Activated naive CD4-positive, alpha-beta T cell treated with anti-CD3 and anti-CD28 coated beads, Interleukin-2, amount 50 U/mL, for 72 hours (primary cell): Measurements from ENCODE around the gene AKR7A2. TPM values are rescaled to one million over a fixed set of nuclear protein-coding genes. Genes with fewer than 3 reads are reported as not detected.
"Not testable (repeated sequence)": the region's sequence is repeated elsewhere in the genome, so short reads cannot be mapped to it uniquely, and the experiment has no call there.

Experiments
- ATAC-seq, 2 donors: fragments of 150-1000 bp; cut with Tn5 transposase; 2 replicates each; pipeline ENCODE4 v1.10.0; 2021; ENCODE audit warnings: mild to moderate bottlenecking in 2 of 2, moderate library complexity in 2 of 2
- DNase-seq, 2 donors: peaks; one replicate each; pipeline ENCODE4 v3.0.0; 2021 to 2022; ENCODE audit warnings: low spot score in 2 of 2
- H3K27ac Mint-ChIP-seq, 2 donors: one replicate each; pipeline ENCODE4 v1.8.0; 2022; ENCODE audit warnings: mild to moderate bottlenecking in 2 of 2, mixed read lengths in 2 of 2
- H3K36me3 Mint-ChIP-seq, 2 donors: one replicate each; pipeline ENCODE4 v1.8.0; 2022; ENCODE audit warnings: mixed read lengths in 2 of 2
- H3K9me3 Mint-ChIP-seq, 2 donors: one replicate each; pipeline ENCODE4 v1.8.0; 2022; ENCODE audit warnings: mixed read lengths in 2 of 2
- total RNA-seq, 2 donors: library from RNA; stranded (reverse); gene quantifications; one replicate each; pipeline ENCODE4 v1.2.3, GENCODE V29; 2022

Gene AKR7A2
- total RNA-seq, 2 donors from 2014 or later = 42.9 to 50.2 TPM

DNA sequence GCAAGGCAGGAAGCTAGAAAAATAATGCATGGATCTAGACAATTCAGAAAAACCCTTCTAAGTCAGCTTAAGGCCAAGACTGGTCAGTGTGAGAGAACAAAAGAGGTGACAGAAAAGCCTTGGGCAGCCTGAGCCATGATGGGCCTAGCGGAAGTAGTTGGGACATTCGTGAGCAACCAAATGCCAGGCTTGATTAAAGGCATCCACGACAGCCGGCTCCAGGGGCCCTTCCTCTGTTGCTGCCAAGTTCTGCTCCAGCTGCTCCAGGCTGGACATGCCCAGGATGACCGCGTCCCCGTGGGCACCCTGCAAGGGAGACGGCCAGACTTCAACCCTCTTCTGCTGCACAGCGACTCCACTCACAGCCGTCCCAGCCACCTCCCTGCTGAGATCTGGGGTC lies 7.9 kb downstream of the AKR7A2 start:
- H3K27ac Mint-ChIP-seq = peak overlapping the region in 1 of 2 donors; percentile 31
- H3K36me3 Mint-ChIP-seq = peaks cover 13 to 16% of the 10 kb centered on the region in 2 donors
- DNase-seq, ATAC-seq, H3K9me3 Mint-ChIP-seq: not testable (repeated sequence)

DNA sequence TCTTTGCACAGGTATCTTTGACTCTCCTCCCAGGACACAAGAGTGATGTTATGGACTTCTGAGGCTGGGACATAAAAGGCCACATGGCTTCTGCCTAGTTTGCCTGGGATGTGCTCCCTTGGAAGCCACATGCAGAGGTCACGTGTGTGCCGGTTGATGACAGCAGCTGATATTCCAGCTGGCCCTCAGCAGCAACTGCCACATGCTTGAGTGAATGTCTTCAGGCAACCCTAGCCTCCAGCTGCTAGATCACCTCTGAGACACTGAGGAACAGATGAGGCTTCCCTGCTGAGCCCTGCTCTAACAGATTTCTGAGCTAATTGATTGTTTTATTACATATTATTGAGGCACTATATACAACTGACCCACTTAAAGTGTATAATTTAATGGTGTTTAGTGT lies 11.7 kb downstream of the AKR7A2 start:
- H3K36me3 Mint-ChIP-seq = peaks cover 24 to 25% of the 10 kb centered on the region in 2 donors
- peaks cover 9 to 15% of the 10 kb centered on the region in 2 donors for H3K9me3 Mint-ChIP-seq
- no peak for DNase-seq
- no peak overlapping the region for H3K27ac Mint-ChIP-seq
- no peak for ATAC-seq

DNA sequence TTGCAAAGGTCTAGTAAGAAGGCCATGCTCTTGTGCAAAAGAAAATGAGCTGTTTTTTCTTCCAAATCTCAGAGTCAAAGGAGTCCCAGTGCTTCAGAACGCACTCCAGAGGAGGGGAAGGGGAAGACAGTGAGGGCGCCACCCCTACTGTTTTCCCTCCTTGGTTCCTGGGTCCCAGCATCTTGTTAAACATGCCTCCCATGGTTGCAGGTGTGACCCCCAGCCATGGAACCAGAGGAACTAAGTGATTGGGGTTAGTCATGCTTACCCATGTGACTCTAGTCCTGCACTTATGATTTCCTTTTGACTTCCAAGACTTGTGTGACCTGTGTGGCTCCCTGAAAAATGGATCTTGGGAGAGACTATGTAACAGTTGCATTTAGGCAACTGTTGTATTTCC lies 17.3 kb downstream of the AKR7A2 start:
- H3K36me3 Mint-ChIP-seq = peaks cover 33 to 43% of the 10 kb centered on the region in 2 donors
- ATAC-seq (no peak), DNase-seq (no peak)
- no peak overlapping the region for H3K27ac Mint-ChIP-seq
- peaks cover 18 to 34% of the 10 kb centered on the region in 2 donors for H3K9me3 Mint-ChIP-seq

DNA sequence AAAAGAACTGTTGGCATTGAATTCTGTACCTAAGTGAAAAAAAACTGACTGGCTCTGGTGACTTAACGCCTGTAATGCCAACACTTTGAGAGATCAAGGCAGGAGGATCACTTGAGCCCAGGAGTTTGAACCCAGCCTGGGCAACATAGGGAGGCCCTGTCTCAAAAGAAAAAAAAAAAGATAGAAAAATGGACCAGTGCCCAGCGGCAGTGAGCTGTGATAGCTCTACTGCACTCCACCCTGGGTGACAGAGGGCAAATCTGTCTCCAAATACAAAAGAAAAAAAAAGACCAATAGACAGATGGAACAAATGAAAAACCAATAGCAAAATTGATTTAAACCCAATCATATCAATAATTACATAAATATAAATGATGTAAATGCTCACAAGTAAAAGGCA lies 22.7 kb downstream of the AKR7A2 start:
- peaks cover 11 to 23% of the 10 kb centered on the region in 2 donors for H3K36me3 Mint-ChIP-seq
- DNase-seq (no peak), ATAC-seq (no peak)
- peaks cover 2 to 11% of the 10 kb centered on the region in 2 donors for H3K9me3 Mint-ChIP-seq
- H3K27ac Mint-ChIP-seq = no peak overlapping the region

DNA sequence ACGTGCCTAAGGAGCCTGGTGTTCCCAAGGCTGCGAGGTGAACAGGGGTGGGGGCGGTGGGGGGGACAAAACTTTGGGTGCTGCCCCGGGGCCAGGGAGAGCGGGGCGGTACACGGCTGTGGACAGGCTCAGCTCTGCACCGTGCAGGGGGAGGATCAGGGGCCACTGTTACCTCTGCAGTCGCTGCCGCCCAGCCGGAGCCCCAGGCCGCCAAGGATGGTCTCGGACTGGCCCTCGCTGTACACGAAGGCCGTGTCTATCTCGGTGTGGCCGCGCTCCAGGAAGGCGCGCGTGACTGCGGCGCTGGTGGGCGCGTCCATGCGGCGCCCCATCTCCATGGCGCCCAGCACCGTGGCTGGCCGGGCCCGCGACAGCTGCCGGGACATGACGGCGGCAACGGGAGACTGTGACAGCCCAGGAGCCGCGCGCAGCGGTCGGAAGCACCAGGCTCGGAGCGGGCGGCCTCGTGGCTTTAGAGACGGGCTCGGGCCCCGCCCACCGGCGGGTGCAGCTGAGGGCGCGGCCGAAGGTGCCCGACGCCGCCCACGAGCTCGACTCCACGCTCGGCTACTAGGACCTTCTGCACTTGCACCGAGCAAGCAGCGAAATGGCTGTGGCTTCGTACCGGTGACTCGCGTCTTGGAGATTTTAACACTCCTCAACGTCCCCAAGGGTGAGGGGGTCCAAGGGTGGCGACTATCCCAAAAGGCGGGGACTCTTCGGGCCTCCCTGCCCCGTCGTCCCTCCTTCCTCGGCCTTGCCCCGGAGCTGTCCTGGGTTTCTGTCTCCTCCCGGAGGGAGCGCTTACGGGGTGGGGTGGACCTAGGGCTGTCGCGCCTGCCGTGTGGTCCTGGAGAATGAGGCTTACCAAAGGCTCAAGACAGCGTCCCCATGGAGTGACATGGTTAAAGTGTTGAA lies 23.4 kb downstream of the AKR7A2 start, which contains the start of gene AKR7A3:
Gene AKR7A3 (minus strand): TSS at position 447 of the 918 bp plus-strand sequence. CDS start 61 bp downstream, at position 386.
- ATAC-seq (peak; percentile 95), DNase-seq (peak in 1 of 2 donors; percentile 64)
- not testable (repeated sequence) for H3K27ac Mint-ChIP-seq, H3K9me3 Mint-ChIP-seq
- H3K36me3 Mint-ChIP-seq = peaks cover 11 to 19% of the 10 kb centered on the region in 2 donors

DNA sequence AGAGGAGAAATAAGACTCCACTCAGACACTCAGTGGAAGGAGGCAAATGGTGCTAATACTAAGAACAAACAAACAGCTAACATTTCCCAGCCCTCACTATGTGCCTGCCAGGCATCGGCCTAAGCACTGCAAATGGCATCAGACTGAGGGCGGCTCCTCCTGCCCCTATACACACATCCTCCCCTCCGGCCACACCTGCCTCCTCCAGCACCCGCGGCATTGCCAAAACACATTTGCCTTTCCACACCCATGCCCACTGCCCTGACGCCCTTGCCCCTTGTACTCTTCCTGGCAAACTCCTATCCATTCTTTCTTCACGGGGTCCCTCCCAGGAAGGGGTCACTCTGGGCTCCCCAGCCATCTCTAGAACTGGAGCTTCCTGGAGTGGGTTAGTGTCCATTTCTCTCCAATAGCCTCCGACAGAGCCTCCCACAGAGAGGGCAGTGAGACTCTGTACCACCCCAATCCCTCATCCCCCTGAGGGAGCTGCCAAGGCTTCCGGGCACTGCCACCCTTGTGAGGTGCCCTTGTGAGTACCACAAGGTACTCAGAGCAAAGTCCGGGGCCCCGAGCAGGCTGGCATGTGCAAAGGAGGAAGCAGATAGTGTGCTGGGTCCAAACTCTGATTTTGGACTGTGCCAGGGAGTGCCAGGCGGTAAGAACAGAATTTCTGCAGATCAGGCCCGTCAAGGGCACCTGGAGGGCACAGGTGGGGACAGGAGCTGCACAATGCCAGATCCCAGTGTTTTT lies 24.3 kb downstream of the AKR7A2 start:
- H3K9me3 Mint-ChIP-seq = peaks cover 0 to 8% of the 10 kb centered on the region in 2 donors
- H3K36me3 Mint-ChIP-seq = peaks cover 11 to 19% of the 10 kb centered on the region in 2 donors
- DNase-seq (no peak), ATAC-seq (no peak)
- no peak overlapping the region for H3K27ac Mint-ChIP-seq

DNA sequence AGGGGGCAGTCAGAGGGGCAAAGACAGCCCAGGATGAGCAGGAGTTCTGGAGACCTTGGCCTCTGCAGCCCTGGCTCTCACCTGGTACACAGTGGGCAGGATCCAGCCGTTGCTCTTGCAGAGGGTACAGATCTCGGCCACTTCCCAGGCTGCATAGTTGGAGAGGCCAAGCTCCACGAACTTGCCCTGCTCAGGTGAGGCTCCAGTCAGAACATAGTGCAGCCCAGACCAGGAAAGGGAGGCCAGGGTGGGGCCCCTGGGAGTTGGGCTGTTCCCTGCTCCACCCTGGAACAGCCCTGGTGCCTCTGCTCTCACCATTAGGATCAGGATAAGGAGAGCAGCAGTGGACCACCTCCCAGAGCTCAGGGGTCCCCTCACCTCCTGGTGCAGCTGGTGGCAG lies 26.1 kb downstream of the AKR7A2 start:
- DNase-seq, H3K27ac Mint-ChIP-seq, H3K9me3 Mint-ChIP-seq, ATAC-seq: not testable (repeated sequence)
- peaks cover 6 to 12% of the 10 kb centered on the region in 2 donors for H3K36me3 Mint-ChIP-seq

DNA sequence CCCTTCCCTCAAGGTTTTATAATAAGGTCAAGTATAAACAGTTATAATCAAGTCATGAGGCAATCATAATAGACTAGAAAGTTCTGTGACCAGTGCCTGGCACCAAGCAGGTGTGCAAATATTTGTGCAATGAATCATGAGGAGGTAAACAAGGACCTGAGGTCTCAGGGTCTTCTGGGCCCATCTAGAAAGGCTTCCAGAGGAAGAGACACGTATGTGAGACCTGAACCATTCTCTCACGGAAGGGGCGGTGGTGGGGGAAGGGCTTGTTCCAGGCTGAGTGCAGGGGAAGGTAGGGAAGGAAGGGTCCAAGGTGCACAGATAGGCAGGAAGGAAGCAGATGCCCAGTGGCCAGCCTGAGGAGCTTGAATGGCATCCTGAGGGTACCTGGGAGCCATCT lies 26.6 kb downstream of the AKR7A2 start:
- ATAC-seq, DNase-seq, H3K9me3 Mint-ChIP-seq, H3K27ac Mint-ChIP-seq: not testable (repeated sequence)
- peaks cover 6 to 12% of the 10 kb centered on the region in 2 donors for H3K36me3 Mint-ChIP-seq

DNA sequence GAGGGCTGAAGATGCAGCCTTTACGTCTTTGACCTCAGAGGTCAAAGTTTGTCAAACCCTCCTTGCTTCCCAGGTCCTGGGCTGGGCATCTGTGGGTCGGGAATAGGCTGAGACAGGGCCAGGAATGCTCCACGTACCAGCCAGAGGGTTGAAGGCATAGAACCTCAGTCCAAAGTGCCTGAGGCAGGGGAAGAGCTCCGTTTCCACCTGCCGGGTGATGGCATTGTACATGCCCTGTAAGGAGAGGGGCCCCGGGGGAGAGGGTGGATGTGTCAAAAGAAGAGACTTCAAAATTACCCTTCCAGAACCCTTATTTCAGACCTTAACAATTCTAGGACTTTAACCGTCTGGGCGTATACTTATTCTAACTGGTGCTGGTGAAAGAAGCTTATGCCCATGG lies 27.1 kb downstream of the AKR7A2 start:
- no peak for DNase-seq
- Mint-ChIP-seq H3K36me3 (peaks cover 4 to 11% of the 10 kb centered on the region in 2 donors), H3K27ac (no peak overlapping the region), H3K9me3 (no peaks in the 10 kb centered on the region)
- no peak for ATAC-seq

DNA sequence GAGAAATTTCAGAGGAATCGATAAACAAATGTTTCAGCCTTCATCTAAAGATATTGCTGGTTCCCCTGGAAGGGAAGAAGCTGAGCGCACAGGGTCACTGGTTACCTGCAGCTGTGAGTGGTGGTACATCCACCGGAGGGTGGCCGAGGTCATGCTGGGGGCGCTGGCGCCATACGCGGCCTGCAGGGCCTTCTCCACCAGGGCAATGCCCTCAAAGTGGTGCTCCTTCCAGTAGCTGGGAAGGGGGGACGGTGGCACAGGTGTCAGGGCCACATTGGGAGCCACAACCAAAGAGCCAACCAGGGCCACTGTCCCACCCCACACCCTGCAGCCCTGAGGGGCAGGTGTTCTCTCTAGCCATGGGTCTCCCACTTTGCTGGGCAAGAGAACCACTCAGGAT lies 28.1 kb downstream of the AKR7A2 start:
- Mint-ChIP-seq H3K36me3 (peaks cover 0 to 1% of the 10 kb centered on the region in 2 donors), H3K9me3 (no peaks in the 10 kb centered on the region), H3K27ac (no peak overlapping the region)
- ATAC-seq = no peak
- no peak for DNase-seq

DNA sequence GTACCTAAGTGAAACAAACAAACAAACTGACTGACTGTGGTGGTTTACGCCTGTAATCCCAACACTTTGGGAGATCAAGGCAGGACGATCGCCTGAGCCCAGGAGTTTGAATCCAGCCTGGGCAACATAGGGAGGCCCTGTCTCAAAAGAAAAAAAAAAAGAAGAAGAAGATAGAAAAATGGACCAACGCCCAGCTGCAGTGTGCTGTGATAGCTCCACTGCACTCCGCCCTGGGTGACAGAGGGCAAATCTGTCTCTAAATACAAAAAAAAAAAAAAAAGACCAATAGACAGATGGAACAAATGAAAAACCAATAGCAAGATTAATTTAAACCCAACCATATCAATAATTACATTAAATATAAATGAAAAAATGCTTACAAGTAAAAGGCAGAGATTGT lies 37.3 kb downstream of the AKR7A2 start:
- peaks cover 13 to 17% of the 10 kb centered on the region in 2 donors for H3K36me3 Mint-ChIP-seq
- ATAC-seq (no peak), DNase-seq (no peak)
- H3K9me3 Mint-ChIP-seq = no peaks in the 10 kb centered on the region
- no peak overlapping the region for H3K27ac Mint-ChIP-seq

DNA sequence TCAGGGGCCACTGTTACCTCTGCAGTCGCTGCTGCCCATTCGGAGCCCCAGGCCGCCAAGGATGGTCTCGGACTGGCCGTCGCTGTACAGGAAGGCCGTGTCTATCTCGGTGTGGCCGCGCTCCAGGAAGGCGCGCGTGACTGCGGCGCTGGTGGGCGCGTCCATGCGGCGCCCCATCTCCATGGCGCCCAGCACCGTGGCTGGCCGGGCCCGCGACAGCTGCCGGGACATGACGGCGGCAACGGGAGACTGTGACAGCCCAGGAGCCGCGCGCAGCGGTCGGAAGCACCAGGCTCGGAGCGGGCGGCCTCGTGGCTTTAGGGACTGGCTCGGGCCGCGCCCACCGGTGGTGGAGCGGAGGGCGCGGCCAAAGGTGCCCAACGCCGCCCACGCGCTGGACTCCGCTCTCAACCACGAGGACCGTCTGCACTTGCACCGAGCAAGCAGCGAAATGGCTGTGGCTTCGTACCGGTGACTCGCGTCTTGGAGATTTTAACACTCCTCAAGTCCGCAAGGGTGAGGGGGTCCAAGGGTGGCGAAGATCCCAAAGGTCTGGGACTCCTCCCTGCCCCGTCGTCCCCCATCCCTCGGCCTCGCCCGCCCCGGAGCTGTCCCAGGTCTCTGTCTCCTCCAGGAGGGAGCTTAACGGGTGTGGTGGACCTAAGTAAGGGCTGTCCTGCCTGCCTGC lies 38.0 kb downstream of the AKR7A2 start:
- ATAC-seq = peak; percentile 49 to 57
- H3K27ac Mint-ChIP-seq = not testable (repeated sequence)

DNA sequence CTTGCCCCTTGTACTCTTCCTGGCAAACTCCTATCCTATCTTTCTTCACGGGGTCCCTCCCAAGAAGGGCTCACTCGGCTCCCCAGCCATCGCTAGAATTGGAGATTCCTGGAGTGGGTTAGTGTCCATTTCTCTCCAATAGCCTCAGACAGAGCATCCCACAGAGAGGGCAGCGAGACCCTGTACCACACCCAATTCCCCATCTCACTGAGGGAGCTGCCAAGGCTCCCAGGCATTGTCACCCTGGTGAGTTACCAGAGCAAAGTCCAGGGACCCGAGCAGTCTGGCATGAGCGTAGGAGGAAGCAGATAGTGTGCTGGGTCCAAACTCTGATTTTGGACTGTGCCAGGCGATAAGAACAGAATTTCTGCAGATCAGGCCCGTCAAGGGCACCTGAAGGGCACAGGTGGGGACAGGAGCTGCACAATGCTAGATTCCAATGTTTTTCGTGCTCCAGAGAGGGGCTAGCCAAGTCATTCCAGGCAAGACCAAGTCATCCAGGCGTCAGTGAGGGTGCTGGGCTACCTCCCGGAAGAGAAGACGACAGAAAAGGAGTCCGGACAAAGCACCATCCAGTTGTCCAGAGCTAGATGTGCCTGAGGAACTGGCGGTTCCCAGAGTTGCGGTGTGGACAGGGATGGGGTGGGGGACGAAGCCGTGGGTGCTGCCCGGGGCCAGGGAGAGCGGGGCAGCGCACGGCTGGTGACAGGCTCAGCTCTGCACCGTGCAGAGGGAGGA lies 38.7 kb downstream of the AKR7A2 start:
- no peak overlapping the region for H3K27ac Mint-ChIP-seq
- no peaks in the 10 kb centered on the region for H3K9me3 Mint-ChIP-seq
- DNase-seq (no peak), ATAC-seq (no peak)
- peaks cover 13 to 17% of the 10 kb centered on the region in 2 donors for H3K36me3 Mint-ChIP-seq

More for the DNA sequence above, 38.0 kb downstream of the AKR7A2 start:
- H3K9me3 Mint-ChIP-seq, DNase-seq: not testable (repeated sequence)
- peaks cover 13 to 17% of the 10 kb centered on the region in 2 donors for H3K36me3 Mint-ChIP-seq

DNA sequence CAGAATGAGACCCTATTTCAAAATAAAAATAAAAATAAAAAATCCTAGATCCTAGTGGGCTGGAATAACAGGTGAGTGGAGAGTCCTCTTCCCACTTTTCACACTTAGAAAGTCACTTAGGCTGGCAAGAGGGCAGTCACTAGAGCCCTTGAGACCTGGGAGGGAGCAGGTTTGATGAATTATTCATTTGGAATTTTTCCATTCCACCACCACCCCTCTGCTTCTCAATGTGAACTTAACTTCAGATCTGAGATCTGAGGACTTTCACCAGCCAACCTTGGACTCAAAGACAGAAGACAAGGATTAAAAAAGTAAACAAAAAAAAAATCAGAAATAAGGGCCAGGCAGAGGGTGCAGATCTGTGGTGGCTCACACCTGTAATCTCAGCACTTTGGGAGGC lies 39.9 kb downstream of the AKR7A2 start:
- no peak for DNase-seq
- H3K36me3 Mint-ChIP-seq = peaks cover 13 to 17% of the 10 kb centered on the region in 2 donors
- H3K27ac Mint-ChIP-seq = no peak overlapping the region
- H3K9me3 Mint-ChIP-seq = no peaks in the 10 kb centered on the region
- ATAC-seq = no peak

DNA sequence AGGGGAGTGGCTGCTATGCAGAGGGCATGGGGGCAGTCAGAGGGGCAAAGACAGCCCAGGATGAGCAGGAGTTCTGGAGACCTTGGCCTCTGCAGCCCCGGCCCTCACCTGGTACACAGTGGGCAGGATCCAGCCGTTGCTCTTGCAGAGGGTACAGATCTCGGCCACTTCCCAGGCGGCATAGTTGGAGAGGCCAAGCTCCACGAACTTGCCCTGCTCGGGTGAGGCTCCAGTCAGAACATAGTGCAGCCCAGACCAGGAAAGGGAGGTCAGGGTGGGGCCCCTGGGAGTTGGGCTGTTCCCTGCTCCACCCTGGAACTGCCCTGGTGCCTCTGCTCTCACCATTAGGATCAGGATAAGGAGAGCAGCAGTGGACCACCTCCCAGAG lies 41.6 kb downstream of the AKR7A2 start:
- H3K9me3 Mint-ChIP-seq, H3K27ac Mint-ChIP-seq, ATAC-seq, DNase-seq: not testable (repeated sequence)
- peaks cover 13 to 14% of the 10 kb centered on the region in 2 donors for H3K36me3 Mint-ChIP-seq
